HepG2 (cell line): Measurements from ENCODE around the gene ZBTB22. TPM values are rescaled to one million over a fixed set of nuclear protein-coding genes. Genes with fewer than 3 reads are reported as not detected.

Experiments
- ATF7 ChIP-seq, 2 experiments: fragments of 450-650 bp in 1 of 2; sonication (generic) in 1 of 2; formaldehyde crosslinking in 1 of 2; IDR thresholded peaks; 2 replicates each; pipeline versions ENCODE4 v1.4.0 to v1.6.1; 2016 to 2020; ENCODE audit warnings: antibody characterized with exemption in 1 of 2, mild to moderate bottlenecking in 1 of 2, missing genetic modification reagents in 1 of 2
- GABPB1 ChIP-seq: IDR thresholded peaks from 2 replicates; pipeline ENCODE4 v1.6.1; 2016; ENCODE audit warnings: mild to moderate bottlenecking, missing genetic modification reagents, moderate library complexity, missing compliant biosample characterization
- MBNL3 ChIP-seq: fragments of 250-450 bp; sonication (Bioruptor Pico); conservative IDR thresholded peaks from 2 replicates; pipeline ENCODE4 v1.8.0; 2022; ENCODE audit warnings: mild to moderate bottlenecking, inconsistent platforms
- RCOR2 ChIP-seq: IDR thresholded peaks from 2 replicates; pipeline ENCODE4 v1.6.1; 2016; ENCODE audit warnings: missing biosample characterization, missing genetic modification reagents
- SSRP1 ChIP-seq: IDR thresholded peaks from 2 replicates; pipeline ENCODE4 v1.6.1; 2016; ENCODE audit warnings: control low read depth
- ZBTB38 ChIP-seq: sonication (generic); formaldehyde crosslinking; IDR thresholded peaks from 2 replicates; pipeline ENCODE4 v1.5.1; 2020; ENCODE audit warnings: mild to moderate bottlenecking, missing genetic modification reagents
- ZMYM3 ChIP-seq: sonication (generic); formaldehyde crosslinking; IDR thresholded peaks from 2 replicates; pipeline ENCODE4 v1.5.1; 2020; ENCODE audit warnings: mild to moderate bottlenecking, missing genetic modification reagents
- ZNF143 ChIP-seq: sonication (generic); formaldehyde crosslinking; IDR thresholded peaks from 2 replicates; pipeline ENCODE4 v1.4.0; 2020; ENCODE audit warnings: missing genetic modification reagents
- polyA plus RNA-seq, 8 experiments: library from polyadenylated mRNA; depleted of rRNA in 3 of 8; stranded (reverse) in 7 of 8; unstranded in 1 of 8; fragments of >200 nt; fragmentation: Illumina TruSeq in 4 of 8; extraction: Trizol in 4 of 8; gene quantifications; 2 replicates each; pipeline versions ENCODE4 v1.2.1 to v1.2.3, GENCODE V29; 2011 to 2016; ENCODE audit warnings: low read depth in 4 of 8, missing spikeins in 1 of 8, mixed read lengths in 1 of 8; ENCODE audit not compliant: insufficient read depth in 1 of 8
- total RNA-seq, 5 experiments: library from RNA; depleted of rRNA; stranded (reverse); fragments of >200 nt; fragmentation: Illumina TruSeq; extraction: Trizol; gene quantifications; 2 replicates each; pipeline ENCODE4 v1.2.3, GENCODE V29; 2016; ENCODE audit warnings: low read depth in 1 of 5
- TF ChIP-seq, protein P1 (sequence below): sonication (generic); formaldehyde crosslinking; IDR thresholded peaks from 2 replicates; pipeline ENCODE4 v1.4.0; 2020; ENCODE audit warnings: missing genetic modification reagents, borderline replicate concordance
- TF ChIP-seq, protein P2 (sequence below): sonication (generic); formaldehyde crosslinking; IDR thresholded peaks from 2 replicates; pipeline ENCODE4 v1.5.0; 2020; ENCODE audit warnings: missing genetic modification reagents, mild to moderate bottlenecking, borderline replicate concordance
- TF ChIP-seq, protein P3 (sequence below): sonication (generic); formaldehyde crosslinking; IDR thresholded peaks from 2 replicates; pipeline ENCODE4 v1.9.0; 2021; ENCODE audit warnings: mild to moderate bottlenecking, missing genetic modification reagents
- TF ChIP-seq, protein P4 (sequence below): sonication (generic); formaldehyde crosslinking; IDR thresholded peaks from 2 replicates; pipeline ENCODE4 v1.5.1; 2020; ENCODE audit warnings: mild to moderate bottlenecking, missing genetic modification reagents, moderate library complexity

Gene ZBTB22
- total and polyA plus RNA-seq, 2 of the 13 experiments (the other 11 are each of a cell fraction or from before 2014, with no cell fraction given), result 8.0 to 10.6 TPM

DNA sequence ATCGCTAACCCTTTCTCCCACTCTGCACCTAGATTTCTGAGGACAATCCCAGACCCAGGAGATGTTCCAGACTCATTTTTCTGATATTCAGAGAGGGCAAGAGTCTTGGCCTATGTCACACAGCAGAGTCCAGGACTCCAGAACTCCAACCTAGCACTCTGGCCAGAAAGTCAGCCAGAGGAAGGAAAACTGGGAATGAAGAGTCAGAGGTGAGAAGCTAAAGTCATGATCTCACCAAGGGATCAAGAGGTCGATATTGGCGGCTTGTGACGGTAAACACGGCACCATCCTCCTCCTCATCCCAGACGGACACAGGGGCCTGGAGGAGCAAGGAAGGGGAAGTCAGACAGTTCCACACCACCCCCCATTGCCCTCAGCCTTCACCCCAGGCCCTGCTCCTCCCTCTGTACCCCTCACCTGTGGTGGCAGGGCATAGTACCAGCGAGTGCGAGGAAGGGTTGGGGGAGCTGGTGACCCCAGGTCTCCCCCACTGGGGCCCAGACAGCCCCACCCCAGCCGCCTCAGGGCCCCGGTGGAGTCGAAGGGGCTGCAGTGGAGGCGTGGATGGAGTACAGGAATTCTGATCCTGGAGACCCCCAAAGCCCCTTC lies 20.6 kb downstream of the ZBTB22 start (continued):
- TF ChIP-seq, protein P1, sequence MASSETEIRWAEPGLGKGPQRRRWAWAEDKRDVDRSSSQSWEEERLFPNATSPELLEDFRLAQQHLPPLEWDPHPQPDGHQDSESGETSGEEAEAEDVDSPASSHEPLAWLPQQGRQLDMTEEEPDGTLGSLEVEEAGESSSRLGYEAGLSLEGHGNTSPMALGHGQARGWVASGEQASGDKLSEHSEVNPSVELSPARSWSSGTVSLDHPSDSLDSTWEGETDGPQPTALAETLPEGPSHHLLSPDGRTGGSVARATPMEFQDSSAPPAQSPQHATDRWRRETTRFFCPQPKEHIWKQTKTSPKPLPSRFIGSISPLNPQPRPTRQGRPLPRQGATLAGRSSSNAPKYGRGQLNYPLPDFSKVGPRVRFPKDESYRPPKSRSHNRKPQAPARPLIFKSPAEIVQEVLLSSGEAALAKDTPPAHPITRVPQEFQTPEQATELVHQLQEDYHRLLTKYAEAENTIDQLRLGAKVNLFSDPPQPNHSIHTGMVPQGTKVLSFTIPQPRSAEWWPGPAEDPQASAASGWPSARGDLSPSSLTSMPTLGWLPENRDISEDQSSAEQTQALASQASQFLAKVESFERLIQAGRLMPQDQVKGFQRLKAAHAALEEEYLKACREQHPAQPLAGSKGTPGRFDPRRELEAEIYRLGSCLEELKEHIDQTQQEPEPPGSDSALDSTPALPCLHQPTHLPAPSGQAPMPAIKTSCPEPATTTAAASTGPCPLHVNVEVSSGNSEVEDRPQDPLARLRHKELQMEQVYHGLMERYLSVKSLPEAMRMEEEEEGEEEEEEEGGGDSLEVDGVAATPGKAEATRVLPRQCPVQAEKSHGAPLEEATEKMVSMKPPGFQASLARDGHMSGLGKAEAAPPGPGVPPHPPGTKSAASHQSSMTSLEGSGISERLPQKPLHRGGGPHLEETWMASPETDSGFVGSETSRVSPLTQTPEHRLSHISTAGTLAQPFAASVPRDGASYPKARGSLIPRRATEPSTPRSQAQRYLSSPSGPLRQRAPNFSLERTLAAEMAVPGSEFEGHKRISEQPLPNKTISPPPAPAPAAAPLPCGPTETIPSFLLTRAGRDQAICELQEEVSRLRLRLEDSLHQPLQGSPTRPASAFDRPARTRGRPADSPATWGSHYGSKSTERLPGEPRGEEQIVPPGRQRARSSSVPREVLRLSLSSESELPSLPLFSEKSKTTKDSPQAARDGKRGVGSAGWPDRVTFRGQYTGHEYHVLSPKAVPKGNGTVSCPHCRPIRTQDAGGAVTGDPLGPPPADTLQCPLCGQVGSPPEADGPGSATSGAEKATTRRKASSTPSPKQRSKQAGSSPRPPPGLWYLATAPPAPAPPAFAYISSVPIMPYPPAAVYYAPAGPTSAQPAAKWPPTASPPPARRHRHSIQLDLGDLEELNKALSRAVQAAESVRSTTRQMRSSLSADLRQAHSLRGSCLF (CRISPR knock-in tag), result no peak
- TF ChIP-seq, protein P2, sequence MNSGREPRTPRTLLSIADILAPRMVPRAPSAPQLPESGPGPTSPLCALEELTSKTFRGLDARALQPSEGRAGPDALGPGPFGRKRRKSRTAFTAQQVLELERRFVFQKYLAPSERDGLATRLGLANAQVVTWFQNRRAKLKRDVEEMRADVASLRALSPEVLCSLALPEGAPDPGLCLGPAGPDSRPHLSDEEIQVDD (CRISPR knock-in tag), result no peak
- TF ChIP-seq RCOR2 (peak; percentile 37; the same call in 1 of the 2 replicates), MBNL3 (CRISPR knock-in tag) (no peak), GABPB1 (CRISPR knock-in tag) (peak; percentile 35; the same call in 1 of the 2 replicates), ZMYM3 (peak; percentile 90), SSRP1 (CRISPR knock-in tag) (no peak), ATF7 (IDR thresholded peaks at IDR 0.05) (no peak), ATF7 (CRISPR knock-in tag; IDR thresholded peaks at IDR 0.05) (peak; percentile 48; the same call in 1 of the 2 replicates), ZBTB38 (CRISPR knock-in tag) (peak; percentile 74), ZNF143 (CRISPR knock-in tag) (no peak)
- TF ChIP-seq, protein P3, sequence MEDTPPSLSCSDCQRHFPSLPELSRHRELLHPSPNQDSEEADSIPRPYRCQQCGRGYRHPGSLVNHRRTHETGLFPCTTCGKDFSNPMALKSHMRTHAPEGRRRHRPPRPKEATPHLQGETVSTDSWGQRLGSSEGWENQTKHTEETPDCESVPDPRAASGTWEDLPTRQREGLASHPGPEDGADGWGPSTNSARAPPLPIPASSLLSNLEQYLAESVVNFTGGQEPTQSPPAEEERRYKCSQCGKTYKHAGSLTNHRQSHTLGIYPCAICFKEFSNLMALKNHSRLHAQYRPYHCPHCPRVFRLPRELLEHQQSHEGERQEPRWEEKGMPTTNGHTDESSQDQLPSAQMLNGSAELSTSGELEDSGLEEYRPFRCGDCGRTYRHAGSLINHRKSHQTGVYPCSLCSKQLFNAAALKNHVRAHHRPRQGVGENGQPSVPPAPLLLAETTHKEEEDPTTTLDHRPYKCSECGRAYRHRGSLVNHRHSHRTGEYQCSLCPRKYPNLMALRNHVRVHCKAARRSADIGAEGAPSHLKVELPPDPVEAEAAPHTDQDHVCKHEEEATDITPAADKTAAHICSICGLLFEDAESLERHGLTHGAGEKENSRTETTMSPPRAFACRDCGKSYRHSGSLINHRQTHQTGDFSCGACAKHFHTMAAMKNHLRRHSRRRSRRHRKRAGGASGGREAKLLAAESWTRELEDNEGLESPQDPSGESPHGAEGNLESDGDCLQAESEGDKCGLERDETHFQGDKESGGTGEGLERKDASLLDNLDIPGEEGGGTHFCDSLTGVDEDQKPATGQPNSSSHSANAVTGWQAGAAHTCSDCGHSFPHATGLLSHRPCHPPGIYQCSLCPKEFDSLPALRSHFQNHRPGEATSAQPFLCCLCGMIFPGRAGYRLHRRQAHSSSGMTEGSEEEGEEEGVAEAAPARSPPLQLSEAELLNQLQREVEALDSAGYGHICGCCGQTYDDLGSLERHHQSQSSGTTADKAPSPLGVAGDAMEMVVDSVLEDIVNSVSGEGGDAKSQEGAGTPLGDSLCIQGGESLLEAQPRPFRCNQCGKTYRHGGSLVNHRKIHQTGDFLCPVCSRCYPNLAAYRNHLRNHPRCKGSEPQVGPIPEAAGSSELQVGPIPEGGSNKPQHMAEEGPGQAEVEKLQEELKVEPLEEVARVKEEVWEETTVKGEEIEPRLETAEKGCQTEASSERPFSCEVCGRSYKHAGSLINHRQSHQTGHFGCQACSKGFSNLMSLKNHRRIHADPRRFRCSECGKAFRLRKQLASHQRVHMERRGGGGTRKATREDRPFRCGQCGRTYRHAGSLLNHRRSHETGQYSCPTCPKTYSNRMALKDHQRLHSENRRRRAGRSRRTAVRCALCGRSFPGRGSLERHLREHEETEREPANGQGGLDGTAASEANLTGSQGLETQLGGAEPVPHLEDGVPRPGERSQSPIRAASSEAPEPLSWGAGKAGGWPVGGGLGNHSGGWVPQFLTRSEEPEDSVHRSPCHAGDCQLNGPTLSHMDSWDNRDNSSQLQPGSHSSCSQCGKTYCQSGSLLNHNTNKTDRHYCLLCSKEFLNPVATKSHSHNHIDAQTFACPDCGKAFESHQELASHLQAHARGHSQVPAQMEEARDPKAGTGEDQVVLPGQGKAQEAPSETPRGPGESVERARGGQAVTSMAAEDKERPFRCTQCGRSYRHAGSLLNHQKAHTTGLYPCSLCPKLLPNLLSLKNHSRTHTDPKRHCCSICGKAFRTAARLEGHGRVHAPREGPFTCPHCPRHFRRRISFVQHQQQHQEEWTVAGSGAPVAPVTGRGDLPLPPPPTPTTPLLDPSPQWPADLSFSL (CRISPR knock-in tag), result no peak
- TF ChIP-seq, protein P4, sequence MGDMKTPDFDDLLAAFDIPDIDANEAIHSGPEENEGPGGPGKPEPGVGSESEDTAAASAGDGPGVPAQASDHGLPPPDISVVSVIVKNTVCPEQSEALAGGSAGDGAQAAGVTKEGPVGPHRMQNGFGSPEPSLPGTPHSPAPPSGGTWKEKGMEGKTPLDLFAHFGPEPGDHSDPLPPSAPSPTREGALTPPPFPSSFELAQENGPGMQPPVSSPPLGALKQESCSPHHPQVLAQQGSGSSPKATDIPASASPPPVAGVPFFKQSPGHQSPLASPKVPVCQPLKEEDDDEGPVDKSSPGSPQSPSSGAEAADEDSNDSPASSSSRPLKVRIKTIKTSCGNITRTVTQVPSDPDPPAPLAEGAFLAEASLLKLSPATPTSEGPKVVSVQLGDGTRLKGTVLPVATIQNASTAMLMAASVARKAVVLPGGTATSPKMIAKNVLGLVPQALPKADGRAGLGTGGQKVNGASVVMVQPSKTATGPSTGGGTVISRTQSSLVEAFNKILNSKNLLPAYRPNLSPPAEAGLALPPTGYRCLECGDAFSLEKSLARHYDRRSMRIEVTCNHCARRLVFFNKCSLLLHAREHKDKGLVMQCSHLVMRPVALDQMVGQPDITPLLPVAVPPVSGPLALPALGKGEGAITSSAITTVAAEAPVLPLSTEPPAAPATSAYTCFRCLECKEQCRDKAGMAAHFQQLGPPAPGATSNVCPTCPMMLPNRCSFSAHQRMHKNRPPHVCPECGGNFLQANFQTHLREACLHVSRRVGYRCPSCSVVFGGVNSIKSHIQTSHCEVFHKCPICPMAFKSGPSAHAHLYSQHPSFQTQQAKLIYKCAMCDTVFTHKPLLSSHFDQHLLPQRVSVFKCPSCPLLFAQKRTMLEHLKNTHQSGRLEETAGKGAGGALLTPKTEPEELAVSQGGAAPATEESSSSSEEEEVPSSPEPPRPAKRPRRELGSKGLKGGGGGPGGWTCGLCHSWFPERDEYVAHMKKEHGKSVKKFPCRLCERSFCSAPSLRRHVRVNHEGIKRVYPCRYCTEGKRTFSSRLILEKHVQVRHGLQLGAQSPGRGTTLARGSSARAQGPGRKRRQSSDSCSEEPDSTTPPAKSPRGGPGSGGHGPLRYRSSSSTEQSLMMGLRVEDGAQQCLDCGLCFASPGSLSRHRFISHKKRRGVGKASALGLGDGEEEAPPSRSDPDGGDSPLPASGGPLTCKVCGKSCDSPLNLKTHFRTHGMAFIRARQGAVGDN, result peak; percentile 59
